ENCODE data around the gene CFAP107. TPM values are rescaled to one million over a fixed set of nuclear protein-coding genes. Genes with fewer than 3 reads are reported as not detected.
"Not testable (repeated sequence)": the region's sequence is repeated elsewhere in the genome, so short reads cannot be mapped to it uniquely, and the experiment has no call there.

CFAP107 gene
- total and polyA plus RNA-seq, 2 experiments from 2014 or later: not detected

GRCh38 chr1:12711536-12711935 lies 34.5 kb upstream of the CFAP107 start:
- H3K4me1 ChIP-seq (ENCODE audit: insufficient read depth): peaks cover 44% of the 10 kb centered on the region
- H3K9me2 ChIP-seq (ENCODE audit: insufficient read depth): no peaks in the 10 kb centered on the region
- in situ Hi-C loops (cut with MboI): no loop called here
- 28 to 40% methylated on average over 3 of the region's 3 CpGs for WGBS, 2 experiments (ENCODE audit: low coverage in 1 of 2, low lambda C conversion rate in 2 of 2, missing lambda C conversion rate in 2 of 2)
- no peak overlapping the region for H3K9ac ChIP-seq
- H3K79me2 ChIP-seq (ENCODE audit: insufficient read depth): no peaks in the 10 kb centered on the region
- H3K27me3 ChIP-seq (replicated peaks; ENCODE audit: insufficient read depth): no peaks in the 10 kb centered on the region
- H3K9me3 ChIP-seq (ENCODE audit: low read depth): no peaks in the 10 kb centered on the region
- no peak for TF ChIP-seq EZH2phosphoT487 (IDR thresholded peaks at IDR 0.05; ENCODE audit: insufficient read depth, low read depth)
- TF ChIP-seq EZH2 (IDR thresholded peaks at IDR 0.05; ENCODE audit: insufficient read depth, poor library complexity, severe bottlenecking): no peak
- no peak overlapping the region for H3K4me2 ChIP-seq (ENCODE audit: unreplicated experiment)
- peaks cover 24% of the 10 kb centered on the region; the same call in 1 of the 2 replicates for H3F3A ChIP-seq (ENCODE audit: insufficient read depth)
- no peak overlapping the region for H3K4me3 ChIP-seq
- no peak overlapping the region for H2AFZ ChIP-seq
- peak; percentile 35 for DNase-seq
- H4K20me1 ChIP-seq (ENCODE audit: insufficient read depth): no peaks in the 10 kb centered on the region
- H3K36me3 ChIP-seq (ENCODE audit: low read depth): no peaks in the 10 kb centered on the region
- no peak overlapping the region for H3K27ac ChIP-seq

- Histone ChIP-seq H2AFZ (no peak overlapping the region), H3F3A (ENCODE audit: insufficient read depth) (peaks cover 24% of the 10 kb centered on the region; the same call in 1 of the 2 replicates), H3K36me3 (ENCODE audit: low read depth) (no peaks in the 10 kb centered on the region), H3K9ac (no peak overlapping the region), H3K4me2 (ENCODE audit: unreplicated experiment) (no peak overlapping the region), H3K27ac (no peak overlapping the region), H3K27me3 (replicated peaks; ENCODE audit: insufficient read depth) (no peaks in the 10 kb centered on the region), H3K9me3 (ENCODE audit: low read depth) (no peaks in the 10 kb centered on the region), H3K4me1 (ENCODE audit: insufficient read depth) (peaks cover 44% of the 10 kb centered on the region), H3K4me3 (no peak overlapping the region), H3K79me2 (ENCODE audit: insufficient read depth) (no peaks in the 10 kb centered on the region), H3K9me2 (ENCODE audit: insufficient read depth) (no peaks in the 10 kb centered on the region), H4K20me1 (ENCODE audit: insufficient read depth) (no peaks in the 10 kb centered on the region)
- TF ChIP-seq EZH2 (IDR thresholded peaks at IDR 0.05; ENCODE audit: insufficient read depth, poor library complexity, severe bottlenecking): no peak
- no peak for TF ChIP-seq EZH2phosphoT487 (IDR thresholded peaks at IDR 0.05; ENCODE audit: insufficient read depth, low read depth)
- in situ Hi-C loops (cut with MboI): no loop called here
- 54 to 86% methylated on average over 1 of the region's 1 CpG for WGBS, 2 experiments (ENCODE audit: low coverage in 1 of 2, low lambda C conversion rate in 2 of 2, missing lambda C conversion rate in 2 of 2)
- no peak for DNase-seq
Measured at GRCh38 chr1:12712076-12712475, 33.9 kb upstream of the CFAP107 start.

GRCh38 chr1:12712929-12713328 lies 33.1 kb upstream of the CFAP107 start:
- H3F3A ChIP-seq (ENCODE audit: insufficient read depth): peaks cover 24% of the 10 kb centered on the region; the same call in 1 of the 2 replicates
- no peaks in the 10 kb centered on the region for H3K9me2 ChIP-seq (ENCODE audit: insufficient read depth)
- H2AFZ ChIP-seq: no peak overlapping the region
- no peaks in the 10 kb centered on the region for H3K27me3 ChIP-seq (replicated peaks; ENCODE audit: insufficient read depth)
- H3K36me3 ChIP-seq (ENCODE audit: low read depth): no peaks in the 10 kb centered on the region
- WGBS, 2 experiments (ENCODE audit: low coverage in 1 of 2, low lambda C conversion rate in 2 of 2, missing lambda C conversion rate in 2 of 2): 74 to 75% methylated on average over 8 of the region's 8 CpGs
- H3K4me3 ChIP-seq: no peak overlapping the region
- H3K4me2 ChIP-seq (ENCODE audit: unreplicated experiment): no peak overlapping the region
- no peak overlapping the region for H3K9ac ChIP-seq
- TF ChIP-seq EZH2phosphoT487 (IDR thresholded peaks at IDR 0.05; ENCODE audit: insufficient read depth, low read depth) (no peak), EZH2 (IDR thresholded peaks at IDR 0.05; ENCODE audit: insufficient read depth, poor library complexity, severe bottlenecking) (no peak)
- no peaks in the 10 kb centered on the region for H3K79me2 ChIP-seq (ENCODE audit: insufficient read depth)
- H3K27ac ChIP-seq: no peak overlapping the region
- in situ Hi-C loops (cut with MboI): no loop called here
- H3K9me3 ChIP-seq (ENCODE audit: low read depth): no peaks in the 10 kb centered on the region
- no peak for DNase-seq
- H3K4me1 ChIP-seq (ENCODE audit: insufficient read depth): peaks cover 44% of the 10 kb centered on the region
- H4K20me1 ChIP-seq (ENCODE audit: insufficient read depth): no peaks in the 10 kb centered on the region

- H3K27ac ChIP-seq; H3K79me2 ChIP-seq (ENCODE audit: insufficient read depth); H3K9me2 ChIP-seq (ENCODE audit: insufficient read depth); H3K4me3 ChIP-seq; H3K36me3 ChIP-seq (ENCODE audit: low read depth); H2AFZ ChIP-seq; H4K20me1 ChIP-seq (ENCODE audit: insufficient read depth); DNase-seq; H3K27me3 ChIP-seq (replicated peaks; ENCODE audit: insufficient read depth); H3K9me3 ChIP-seq (ENCODE audit: low read depth); H3K9ac ChIP-seq; in situ Hi-C loops (cut with MboI); H3K4me2 ChIP-seq (ENCODE audit: unreplicated experiment): not testable (repeated sequence)
- peaks cover 39% of the 10 kb centered on the region for H3K4me1 ChIP-seq (ENCODE audit: insufficient read depth)
- H3F3A ChIP-seq (ENCODE audit: insufficient read depth): peaks cover 20% of the 10 kb centered on the region; the same call in 1 of the 2 replicates
- WGBS, 2 experiments (ENCODE audit: low coverage in 1 of 2, low lambda C conversion rate in 2 of 2, missing lambda C conversion rate in 2 of 2): 66 to 74% methylated on average over 5 of the region's 5 CpGs
Measured at GRCh38 chr1:12713651-12714050, 32.3 kb upstream of the CFAP107 start.

Measured in GM23248 (cell line).